ENCODE measurements around the gene XRCC5. TPM values are rescaled to one million over a fixed set of nuclear protein-coding genes. Genes with fewer than 3 reads are reported as not detected.

The XRCC5 gene
- total and polyA plus RNA-seq, 7 experiments from 2014 or later: 168 to 347 (median 231) TPM

GRCh38 chr2:216144372-216144771 lies 35.2 kb downstream of the XRCC5 start:
- Histone ChIP-seq H3K9me3 (ENCODE audit: control insufficient read depth in 2 of 3, low read length in 3 of 3) (no peaks in the 10 kb centered on the region), H3K36me3 (ENCODE audit: control insufficient read depth in 2 of 3, insufficient read depth in 3 of 3, low read length in 3 of 3) (peaks cover 24 to 94% (median 57%) of the 10 kb centered on the region in 3 experiments), H3K4me1 (ENCODE audit: control insufficient read depth in 2 of 2, insufficient read depth in 2 of 2, low read length in 2 of 2) (no peaks in the 10 kb centered on the region), H3K4me3 (ENCODE audit: low read length) (no peak overlapping the region), H3K27ac (ENCODE audit: low read depth, low read length) (peak overlapping the region; percentile 28), H3K27me3 (ENCODE audit: control insufficient read depth in 2 of 2, insufficient read depth in 2 of 2, low read length in 2 of 2) (no peaks in the 10 kb centered on the region)
- no peak for DNase-seq
- intact Hi-C loops (cut with micrococcal nuclease): no loop called here
- Mint-ChIP-seq H3K36me3 (peaks cover 20 to 54% (median 41%) of the 10 kb centered on the region in 5 donors), H3K4me3 (no peak overlapping the region), H3K27me3 (no peaks in the 10 kb centered on the region), H3K9me3 (no peaks in the 10 kb centered on the region), H3K27ac (no peak overlapping the region), H3K4me1 (peaks cover 8 to 40% (median 30%) of the 10 kb centered on the region in 7 donors)
- POLR2A ChIA-PET: no interaction called here
- CTCF ChIA-PET: no interaction called here
- no peak for ATAC-seq

- Histone ChIP-seq H3K27me3 (ENCODE audit: control insufficient read depth in 2 of 2, insufficient read depth in 2 of 2, low read length in 2 of 2) (no peaks in the 10 kb centered on the region), H3K4me1 (ENCODE audit: control insufficient read depth in 2 of 2, insufficient read depth in 2 of 2, low read length in 2 of 2) (no peaks in the 10 kb centered on the region), H3K36me3 (ENCODE audit: control insufficient read depth in 2 of 3, insufficient read depth in 3 of 3, low read length in 3 of 3) (peaks cover 24 to 94% (median 53%) of the 10 kb centered on the region in 3 experiments), H3K27ac (ENCODE audit: low read depth, low read length) (no peak overlapping the region), H3K4me3 (ENCODE audit: low read length) (no peak overlapping the region), H3K9me3 (ENCODE audit: control insufficient read depth in 2 of 3, low read length in 3 of 3) (no peaks in the 10 kb centered on the region)
- Mint-ChIP-seq H3K4me3 (no peak overlapping the region), H3K4me1 (peaks cover 8 to 42% (median 34%) of the 10 kb centered on the region in 7 donors), H3K27ac (no peak overlapping the region), H3K36me3 (peaks cover 24 to 54% (median 38%) of the 10 kb centered on the region in 5 donors), H3K27me3 (no peaks in the 10 kb centered on the region), H3K9me3 (no peaks in the 10 kb centered on the region)
- POLR2A ChIA-PET: interaction anchor here (1.0 to 1.5 kb wide), 2 partner anchors 14 to 21 kb away, joined by 4 read pairs; no protein-coding TSS in a partner anchor
- ATAC-seq: no peak
- CTCF ChIA-PET: no interaction called here
- DNase-seq: no peak
- intact Hi-C loops (cut with micrococcal nuclease): no loop called here
Observed at GRCh38 chr2:216144857-216145256, 35.7 kb downstream of the XRCC5 start.

GRCh38 chr2:216146573-216146972 lies 37.4 kb downstream of the XRCC5 start:
- Histone ChIP-seq H3K4me1 (ENCODE audit: control insufficient read depth in 2 of 2, insufficient read depth in 2 of 2, low read length in 2 of 2) (no peaks in the 10 kb centered on the region), H3K36me3 (ENCODE audit: control insufficient read depth in 2 of 3, insufficient read depth in 3 of 3, low read length in 3 of 3) (peaks cover 20 to 94% (median 37%) of the 10 kb centered on the region in 3 experiments), H3K9me3 (ENCODE audit: control insufficient read depth in 2 of 3, low read length in 3 of 3) (no peaks in the 10 kb centered on the region), H3K4me3 (ENCODE audit: low read length) (no peak overlapping the region), H3K27ac (ENCODE audit: low read depth, low read length) (no peak overlapping the region), H3K27me3 (ENCODE audit: control insufficient read depth in 2 of 2, insufficient read depth in 2 of 2, low read length in 2 of 2) (no peaks in the 10 kb centered on the region)
- intact Hi-C loops (cut with micrococcal nuclease): loop anchor here in 1 of 2 donors (2.0 kb wide), 1 partner anchor 14 kb away; no protein-coding TSS in a partner anchor
- peaks cover 25 to 52% (median 28%) of the 10 kb centered on the region in 5 donors for H3K36me3 Mint-ChIP-seq
- DNase-seq (no peak), ATAC-seq (no peak)
- no peak overlapping the region for H3K4me3 Mint-ChIP-seq
- H3K27ac Mint-ChIP-seq: peak overlapping the region in 6 of 9 donors; percentile 11 to 87 (median 78)
- POLR2A ChIA-PET: interaction anchor here (0.8 to 1.5 kb wide), 2 partner anchors 15 to 16 kb away, joined by 4 to 5 read pairs; no protein-coding TSS in a partner anchor
- peaks cover 9 to 36% (median 33%) of the 10 kb centered on the region in 7 donors for H3K4me1 Mint-ChIP-seq
- no peaks in the 10 kb centered on the region for H3K9me3 Mint-ChIP-seq
- CTCF ChIA-PET: interaction anchor here (1.5 kb wide), 1 partner anchor 113 kb away, joined by 3 read pairs; no protein-coding TSS in a partner anchor
- H3K27me3 Mint-ChIP-seq: no peaks in the 10 kb centered on the region

GRCh38 chr2:216147172-216148131 lies 38.3 kb downstream of the XRCC5 start:
- H3K27me3 ChIP-seq (ENCODE audit: control insufficient read depth in 2 of 2, insufficient read depth in 2 of 2, low read length in 2 of 2): no peaks in the 10 kb centered on the region
- Mint-ChIP-seq H3K27me3 (no peaks in the 10 kb centered on the region), H3K27ac (peak overlapping the region in 7 of 9 donors; percentile 14 to 87 (median 62)), H3K4me1 (peaks cover 13 to 41% (median 33%) of the 10 kb centered on the region in 7 donors), H3K36me3 (peaks cover 25 to 56% (median 29%) of the 10 kb centered on the region in 5 donors), H3K9me3 (no peaks in the 10 kb centered on the region), H3K4me3 (no peak overlapping the region)
- intact Hi-C loops (cut with micrococcal nuclease): loop anchor here in 1 of 2 donors (2.0 kb wide), 1 partner anchor 15 kb away; no protein-coding TSS in a partner anchor
- no peaks in the 10 kb centered on the region for H3K9me3 ChIP-seq (ENCODE audit: control insufficient read depth in 2 of 3, low read length in 3 of 3)
- DNase-seq (no peak), ATAC-seq (no peak)
- no peaks in the 10 kb centered on the region for H3K4me1 ChIP-seq (ENCODE audit: control insufficient read depth in 2 of 2, insufficient read depth in 2 of 2, low read length in 2 of 2)
- no peak overlapping the region for H3K4me3 ChIP-seq (ENCODE audit: low read length)
- ChIA-PET POLR2A (interaction anchor here (0.8 kb wide), 1 partner anchor 14 kb away, joined by 5 read pairs; no protein-coding TSS in a partner anchor), CTCF (interaction anchor here (1.2 kb wide), 1 partner anchor 124 kb away, joined by 3 read pairs; no protein-coding TSS in a partner anchor)
- H3K27ac ChIP-seq (ENCODE audit: low read depth, low read length): no peak overlapping the region
- peaks cover 16 to 91% (median 31%) of the 10 kb centered on the region in 3 experiments for H3K36me3 ChIP-seq (ENCODE audit: control insufficient read depth in 2 of 3, insufficient read depth in 3 of 3, low read length in 3 of 3)

- Histone ChIP-seq H3K4me3 (ENCODE audit: low read length) (no peak overlapping the region), H3K4me1 (ENCODE audit: control insufficient read depth in 2 of 2, insufficient read depth in 2 of 2, low read length in 2 of 2) (no peaks in the 10 kb centered on the region), H3K9me3 (ENCODE audit: control insufficient read depth in 2 of 3, low read length in 3 of 3) (no peaks in the 10 kb centered on the region), H3K27me3 (ENCODE audit: control insufficient read depth in 2 of 2, insufficient read depth in 2 of 2, low read length in 2 of 2) (no peaks in the 10 kb centered on the region), H3K27ac (ENCODE audit: low read depth, low read length) (no peak overlapping the region), H3K36me3 (ENCODE audit: control insufficient read depth in 2 of 3, insufficient read depth in 3 of 3, low read length in 3 of 3) (peaks cover 14 to 92% (median 23%) of the 10 kb centered on the region in 3 experiments)
- H3K36me3 Mint-ChIP-seq: peaks cover 31 to 62% (median 36%) of the 10 kb centered on the region in 5 donors
- POLR2A ChIA-PET: interaction anchor here (1.5 kb wide), 1 partner anchor 24 kb away, joined by 3 read pairs; no protein-coding TSS in a partner anchor
- H3K9me3 Mint-ChIP-seq: no peaks in the 10 kb centered on the region
- no peak overlapping the region for H3K4me3 Mint-ChIP-seq
- intact Hi-C loops (cut with micrococcal nuclease): no loop called here
- peaks cover 19 to 52% (median 38%) of the 10 kb centered on the region in 7 donors for H3K4me1 Mint-ChIP-seq
- H3K27me3 Mint-ChIP-seq: no peaks in the 10 kb centered on the region
- no peak for ATAC-seq
- CTCF ChIA-PET: interaction anchor here (0.6 kb wide), 1 partner anchor 1442 kb away, joined by 3 read pairs; no protein-coding TSS in a partner anchor
- peak overlapping the region in 4 of 9 donors; percentile 21 to 69 (median 40) for H3K27ac Mint-ChIP-seq
- no peak for DNase-seq
Observed at GRCh38 chr2:216148983-216149382, 39.8 kb downstream of the XRCC5 start.

- ATAC-seq (no peak), DNase-seq (no peak)
- intact Hi-C loops (cut with micrococcal nuclease): loop anchor here in 1 of 2 donors (5.0 kb wide), 2 partner anchors 38 to 253 kb away; no protein-coding TSS in a partner anchor
- Histone ChIP-seq H3K4me1 (ENCODE audit: control insufficient read depth in 2 of 2, insufficient read depth in 2 of 2, low read length in 2 of 2) (no peaks in the 10 kb centered on the region), H3K27ac (ENCODE audit: low read depth, low read length) (no peak overlapping the region), H3K9me3 (ENCODE audit: control insufficient read depth in 2 of 3, low read length in 3 of 3) (no peaks in the 10 kb centered on the region), H3K4me3 (ENCODE audit: low read length) (no peak overlapping the region), H3K27me3 (ENCODE audit: control insufficient read depth in 2 of 2, insufficient read depth in 2 of 2, low read length in 2 of 2) (no peaks in the 10 kb centered on the region), H3K36me3 (ENCODE audit: control insufficient read depth in 2 of 3, insufficient read depth in 3 of 3, low read length in 3 of 3) (peaks cover 14 to 92% (median 18%) of the 10 kb centered on the region in 3 experiments)
- peaks cover 31 to 68% (median 36%) of the 10 kb centered on the region in 5 donors for H3K36me3 Mint-ChIP-seq
- no peaks in the 10 kb centered on the region for H3K9me3 Mint-ChIP-seq
- peaks cover 20 to 58% (median 38%) of the 10 kb centered on the region in 7 donors for H3K4me1 Mint-ChIP-seq
- no peaks in the 10 kb centered on the region for H3K27me3 Mint-ChIP-seq
- H3K4me3 Mint-ChIP-seq: no peak overlapping the region
- H3K27ac Mint-ChIP-seq: peak overlapping the region in 3 of 9 donors; percentile 32 to 75 (median 71)
- CTCF ChIA-PET: no interaction called here
- POLR2A ChIA-PET: interaction anchor here (1.5 kb wide), 1 partner anchor 25 kb away, joined by 3 read pairs; no protein-coding TSS in a partner anchor
Observed at GRCh38 chr2:216149741-216150140, 40.6 kb downstream of the XRCC5 start.
